ENCODE data around the gene CCDC192.

The CCDC192 gene

GRCh38 chr5:127840198-127840524 is 137.0 kb downstream of the CCDC192 start:
- no peak overlapping the region for H3K4me2 ChIP-seq (ENCODE audit: low read depth, low read length, poor library complexity, severe bottlenecking)
- no peaks in the 10 kb centered on the region for H3K27me3 ChIP-seq (ENCODE audit: insufficient read depth, low read length, poor library complexity, severe bottlenecking)
- H3K79me2 ChIP-seq (ENCODE audit: insufficient read depth, low read length), result no peaks in the 10 kb centered on the region
- no peaks in the 10 kb centered on the region for H3K9me2 ChIP-seq (replicated peaks; ENCODE audit: low read depth, low read length)
- H3K4me1 ChIP-seq (ENCODE audit: insufficient read depth, low read length, poor library complexity, severe bottlenecking), result no peaks in the 10 kb centered on the region
- H3K9me3 ChIP-seq (ENCODE audit: insufficient read depth, low read depth, low read length), result no peaks in the 10 kb centered on the region
- TF ChIP-seq EZH2phosphoT487 (IDR thresholded peaks at IDR 0.05; ENCODE audit: borderline replicate concordance) (no peak), CTCF (conservative IDR thresholded peaks at IDR 0.05; ENCODE audit: low read length) (no peak)
- no peak overlapping the region for H2AFZ ChIP-seq (ENCODE audit: low read length)
- no peak overlapping the region for H3K9ac ChIP-seq (ENCODE audit: low read depth, low read length, poor library complexity, severe bottlenecking)
- H3F3A ChIP-seq (ENCODE audit: low read depth), result no peaks in the 10 kb centered on the region
- no peaks in the 10 kb centered on the region for H4K20me1 ChIP-seq (ENCODE audit: insufficient read depth, low read length, poor library complexity, severe bottlenecking)
- H3K4me3 ChIP-seq (ENCODE audit: low read length, poor library complexity, severe bottlenecking), result no peak overlapping the region
- no peaks in the 10 kb centered on the region for H3K36me3 ChIP-seq (ENCODE audit: insufficient read depth, low read length)

GRCh38 chr5:127840809-127841208 is 137.6 kb downstream of the CCDC192 start:
- H3K9me3 ChIP-seq (ENCODE audit: insufficient read depth, low read depth, low read length), result no peaks in the 10 kb centered on the region
- no peaks in the 10 kb centered on the region for H3K36me3 ChIP-seq (ENCODE audit: insufficient read depth, low read length)
- TF ChIP-seq CTCF (conservative IDR thresholded peaks at IDR 0.05; ENCODE audit: low read length) (no peak), EZH2phosphoT487 (IDR thresholded peaks at IDR 0.05; ENCODE audit: borderline replicate concordance) (no peak)
- no peaks in the 10 kb centered on the region for H4K20me1 ChIP-seq (ENCODE audit: insufficient read depth, low read length, poor library complexity, severe bottlenecking)
- no peak overlapping the region for H3K4me3 ChIP-seq (ENCODE audit: low read length, poor library complexity, severe bottlenecking)
- H2AFZ ChIP-seq (ENCODE audit: low read length), result no peak overlapping the region
- no peaks in the 10 kb centered on the region for H3F3A ChIP-seq (ENCODE audit: low read depth)
- H3K79me2 ChIP-seq (ENCODE audit: insufficient read depth, low read length), result no peaks in the 10 kb centered on the region
- H3K27me3 ChIP-seq (ENCODE audit: insufficient read depth, low read length, poor library complexity, severe bottlenecking), result no peaks in the 10 kb centered on the region
- H3K4me2 ChIP-seq (ENCODE audit: low read depth, low read length, poor library complexity, severe bottlenecking), result no peak overlapping the region
- no peak overlapping the region for H3K9ac ChIP-seq (ENCODE audit: low read depth, low read length, poor library complexity, severe bottlenecking)
- H3K4me1 ChIP-seq (ENCODE audit: insufficient read depth, low read length, poor library complexity, severe bottlenecking), result no peaks in the 10 kb centered on the region
- H3K9me2 ChIP-seq (replicated peaks; ENCODE audit: low read depth, low read length), result no peaks in the 10 kb centered on the region

- H3K27me3 ChIP-seq (ENCODE audit: insufficient read depth, low read length, poor library complexity, severe bottlenecking), result no peaks in the 10 kb centered on the region
- no peaks in the 10 kb centered on the region for H3K9me3 ChIP-seq (ENCODE audit: insufficient read depth, low read depth, low read length)
- H2AFZ ChIP-seq (ENCODE audit: low read length), result no peak overlapping the region
- no peaks in the 10 kb centered on the region for H3F3A ChIP-seq (ENCODE audit: low read depth)
- no peaks in the 10 kb centered on the region for H4K20me1 ChIP-seq (ENCODE audit: insufficient read depth, low read length, poor library complexity, severe bottlenecking)
- no peaks in the 10 kb centered on the region for H3K4me1 ChIP-seq (ENCODE audit: insufficient read depth, low read length, poor library complexity, severe bottlenecking)
- H3K4me3 ChIP-seq (ENCODE audit: low read length, poor library complexity, severe bottlenecking), result no peak overlapping the region
- no peaks in the 10 kb centered on the region for H3K79me2 ChIP-seq (ENCODE audit: insufficient read depth, low read length)
- H3K9me2 ChIP-seq (replicated peaks; ENCODE audit: low read depth, low read length), result no peaks in the 10 kb centered on the region
- H3K9ac ChIP-seq (ENCODE audit: low read depth, low read length, poor library complexity, severe bottlenecking), result no peak overlapping the region
- TF ChIP-seq CTCF (conservative IDR thresholded peaks at IDR 0.05; ENCODE audit: low read length) (no peak), EZH2phosphoT487 (IDR thresholded peaks at IDR 0.05; ENCODE audit: borderline replicate concordance) (no peak)
- H3K36me3 ChIP-seq (ENCODE audit: insufficient read depth, low read length), result no peaks in the 10 kb centered on the region
- H3K4me2 ChIP-seq (ENCODE audit: low read depth, low read length, poor library complexity, severe bottlenecking), result no peak overlapping the region
These were observed 141.4 kb downstream of the CCDC192 start for GRCh38 chr5:127844581-127845021.

All from Loucy (cell line).